Kidney (tissue), 14 donors: Measurements from ENCODE around the gene FBXW4. TPM values are rescaled to one million over a fixed set of nuclear protein-coding genes. Genes with fewer than 3 reads are reported as not detected.

Source experiments
- DNase-seq, 5 donors: peaks; one replicate each; pipeline ENCODE4 v3.0.0-alpha.2; 2013 to 2020
- FAIRE-seq: peaks from 2 replicates; lab custom pipeline; 2012; peaks lifted over from hg19 to GRCh38; lab: Jason Lieb, UNC
- H3K27ac ChIP-seq, 2 donors: one replicate each; pipeline ENCODE4 v1.7.0; 2013; ENCODE audit warnings: low read depth in 2 of 2, low read length in 2 of 2, inconsistent platforms in 1 of 2
- H3K27me3 ChIP-seq: one replicate; pipeline ENCODE4 v1.7.1; 2013; ENCODE audit warnings: low read length, inconsistent platforms; ENCODE audit not compliant: control insufficient read depth, insufficient read depth
- H3K36me3 ChIP-seq, 3 donors: one replicate each; pipeline versions ENCODE4 v1.7.0 to v1.7.1; 2013; ENCODE audit warnings: low read length in 3 of 3, control low read depth in 1 of 3, inconsistent platforms in 1 of 3; ENCODE audit not compliant: insufficient read depth in 3 of 3, control insufficient read depth in 2 of 3
- H3K4me1 ChIP-seq, 3 donors: one replicate each; pipeline versions ENCODE4 v1.7.0 to v1.7.1; 2013; ENCODE audit warnings: low read length in 3 of 3, inconsistent platforms in 1 of 3, low read depth in 1 of 3; ENCODE audit not compliant: control insufficient read depth in 2 of 3, insufficient read depth in 2 of 3
- H3K4me3 ChIP-seq, 3 donors: one replicate each; pipeline versions ENCODE4 v1.7.0 to v1.8.1; 2013; ENCODE audit warnings: low read length in 3 of 3, control low read depth in 1 of 3, inconsistent platforms in 1 of 3
- H3K9ac ChIP-seq, 3 donors: one replicate each; pipeline versions ENCODE4 v1.7.0 to v1.7.1; 2013; ENCODE audit warnings: low read length in 3 of 3, control low read depth in 1 of 3, inconsistent platforms in 1 of 3
- H3K9me3 ChIP-seq, 3 donors: one replicate each; pipeline versions ENCODE4 v1.7.0 to v1.7.1; 2013; ENCODE audit warnings: low read length in 3 of 3, control low read depth in 1 of 3, inconsistent platforms in 1 of 3; ENCODE audit not compliant: control insufficient read depth in 2 of 3, insufficient read depth in 1 of 3
- intact Hi-C: fragments of 100-400 bp; cut with DNase I; formaldehyde crosslinking; loops from one replicate; pipeline ENCODE4 v1.11.1; 2022
- polyA plus RNA-seq: library from polyadenylated mRNA; stranded (reverse); fragments of 350-450 nt; fragmentation: Illumina TruSeq; extraction: RNeasy Lipid Tissue Mini Kit (QIAGEN cat#74804); gene quantifications from one replicate; pipeline ENCODE4 v1.2.3, GENCODE V29; 2014; ENCODE audit warnings: low read depth, low replicate concordance; ENCODE audit not compliant: insufficient read depth
- total RNA-seq: library from RNA; stranded (reverse); fragmentation: NEBNext Ultra II Directional; extraction: Animal tissue kit (Norgen Biotek cat#: 25700); gene quantifications from one replicate; pipeline ENCODE4 v1.2.1, GENCODE V29; 2021
- TF ChIP-seq, protein P1 (sequence below): IDR thresholded peaks from 3 replicates; pipeline ENCODE4 v1.5.1; 2012; ENCODE audit warnings: mild to moderate bottlenecking, moderate library complexity, borderline replicate concordance; ENCODE audit not compliant: insufficient read depth; ENCODE audit errors: extremely low read depth
- donor health status: control.
- donor health status: control.
- donor health status: control.
- donor health status: control.
- donor health status: control.
- donor health status: DM: yes; HTN: yes; CAD: no.
- donor health status: Normal renal cell carcinoma (clear cell type).

The FBXW4 gene
- total and polyA plus RNA-seq, 2 donors from 2014 or later = 47.6 to 80.1 TPM

DNA sequence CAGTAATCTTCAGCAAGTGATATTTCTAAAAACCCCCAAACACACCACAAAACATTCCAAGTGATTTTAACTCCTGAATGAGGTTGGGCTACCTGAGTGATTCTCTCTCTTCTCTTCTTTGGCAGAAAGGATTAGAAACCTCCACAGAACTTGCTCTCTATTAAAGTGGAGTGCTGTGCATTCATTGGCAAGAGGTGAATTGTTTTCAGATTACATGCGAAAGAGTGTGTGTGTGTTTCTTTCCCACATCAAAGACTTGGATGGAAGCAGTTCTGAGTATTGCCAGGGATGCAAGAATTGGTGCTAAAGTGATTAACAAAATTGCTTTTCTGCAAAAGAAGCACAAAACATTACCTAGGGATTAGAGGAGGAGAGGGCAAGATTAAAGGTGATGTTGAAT lies 13.1 kb upstream of the FBXW4 start:
- H3K27me3 ChIP-seq = peaks cover 3% of the 10 kb centered on the region
- intact Hi-C loops = no loop called here
- FAIRE-seq = no peak

DNA sequence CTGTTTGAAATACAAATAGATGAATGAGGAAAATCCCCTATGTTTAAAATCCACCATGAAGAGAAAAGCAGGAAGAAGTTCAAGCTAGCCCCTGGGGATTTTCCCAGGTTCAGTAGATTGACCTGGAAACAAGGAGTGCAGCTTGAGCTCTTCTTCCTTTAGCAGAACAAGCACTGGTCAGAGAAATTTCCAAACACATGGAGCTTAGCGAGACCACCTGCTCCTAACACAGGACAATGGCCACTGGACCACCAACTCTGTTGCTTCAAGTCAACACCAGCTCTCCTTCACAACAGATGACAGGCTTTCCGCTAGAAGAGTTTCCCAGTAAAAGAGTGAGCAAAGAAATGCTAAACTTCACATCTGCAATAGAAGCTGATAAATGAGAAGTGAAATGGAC lies 9.4 kb upstream of the FBXW4 start:
- Histone ChIP-seq H3K36me3 (no peaks in the 10 kb centered on the region), H3K9ac (no peak overlapping the region), H3K27ac (no peak overlapping the region), H3K4me1 (no peaks in the 10 kb centered on the region), H3K27me3 (peaks cover under 1% of the 10 kb centered on the region), H3K9me3 (no peaks in the 10 kb centered on the region), H3K4me3 (no peak overlapping the region)
- intact Hi-C loops = no loop called here
- TF ChIP-seq, protein P1, sequence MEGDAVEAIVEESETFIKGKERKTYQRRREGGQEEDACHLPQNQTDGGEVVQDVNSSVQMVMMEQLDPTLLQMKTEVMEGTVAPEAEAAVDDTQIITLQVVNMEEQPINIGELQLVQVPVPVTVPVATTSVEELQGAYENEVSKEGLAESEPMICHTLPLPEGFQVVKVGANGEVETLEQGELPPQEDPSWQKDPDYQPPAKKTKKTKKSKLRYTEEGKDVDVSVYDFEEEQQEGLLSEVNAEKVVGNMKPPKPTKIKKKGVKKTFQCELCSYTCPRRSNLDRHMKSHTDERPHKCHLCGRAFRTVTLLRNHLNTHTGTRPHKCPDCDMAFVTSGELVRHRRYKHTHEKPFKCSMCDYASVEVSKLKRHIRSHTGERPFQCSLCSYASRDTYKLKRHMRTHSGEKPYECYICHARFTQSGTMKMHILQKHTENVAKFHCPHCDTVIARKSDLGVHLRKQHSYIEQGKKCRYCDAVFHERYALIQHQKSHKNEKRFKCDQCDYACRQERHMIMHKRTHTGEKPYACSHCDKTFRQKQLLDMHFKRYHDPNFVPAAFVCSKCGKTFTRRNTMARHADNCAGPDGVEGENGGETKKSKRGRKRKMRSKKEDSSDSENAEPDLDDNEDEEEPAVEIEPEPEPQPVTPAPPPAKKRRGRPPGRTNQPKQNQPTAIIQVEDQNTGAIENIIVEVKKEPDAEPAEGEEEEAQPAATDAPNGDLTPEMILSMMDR = no peak
- DNase-seq = no peak
- FAIRE-seq = no peak

More for the DNA sequence above, 13.1 kb upstream of the FBXW4 start:
- no peaks in the 10 kb centered on the region for H3K9me3 ChIP-seq
- H3K4me1 ChIP-seq = no peaks in the 10 kb centered on the region
- no peaks in the 10 kb centered on the region for H3K36me3 ChIP-seq
- TF ChIP-seq, protein P1 = no peak
- no peak for DNase-seq
- H3K4me3 ChIP-seq = no peak overlapping the region
- no peak overlapping the region for H3K27ac ChIP-seq
- no peak overlapping the region for H3K9ac ChIP-seq

DNA sequence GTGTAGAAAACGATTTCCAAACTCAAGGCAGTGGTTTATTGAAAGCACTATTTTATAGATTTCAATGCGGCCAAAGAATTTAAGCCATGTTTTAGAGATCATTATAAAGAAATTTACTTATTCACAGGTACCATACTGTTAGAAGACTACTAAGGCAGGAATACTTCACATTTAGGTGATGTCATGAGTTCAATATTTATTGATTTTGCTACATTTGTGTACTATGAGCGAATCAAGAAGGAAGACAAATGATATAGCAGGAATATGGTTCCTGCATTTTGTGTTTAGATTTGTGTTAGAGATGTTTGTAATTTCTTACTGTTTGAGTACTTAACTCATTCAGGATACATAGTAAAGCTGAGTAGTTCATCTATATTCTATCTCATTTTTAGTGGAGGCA lies 1.7 kb upstream of the FBXW4 start:
- Histone ChIP-seq H3K4me3 (no peak overlapping the region), H3K27ac (no peak overlapping the region), H3K4me1 (peaks cover 4 to 5% (median 5%) of the 10 kb centered on the region in 3 donors), H3K36me3 (no peaks in the 10 kb centered on the region), H3K9ac (no peak overlapping the region), H3K27me3 (no peaks in the 10 kb centered on the region), H3K9me3 (no peaks in the 10 kb centered on the region)
- no peak for FAIRE-seq
- intact Hi-C loops = no loop called here
- DNase-seq = no peak
- TF ChIP-seq, protein P1 = no peak

DNA sequence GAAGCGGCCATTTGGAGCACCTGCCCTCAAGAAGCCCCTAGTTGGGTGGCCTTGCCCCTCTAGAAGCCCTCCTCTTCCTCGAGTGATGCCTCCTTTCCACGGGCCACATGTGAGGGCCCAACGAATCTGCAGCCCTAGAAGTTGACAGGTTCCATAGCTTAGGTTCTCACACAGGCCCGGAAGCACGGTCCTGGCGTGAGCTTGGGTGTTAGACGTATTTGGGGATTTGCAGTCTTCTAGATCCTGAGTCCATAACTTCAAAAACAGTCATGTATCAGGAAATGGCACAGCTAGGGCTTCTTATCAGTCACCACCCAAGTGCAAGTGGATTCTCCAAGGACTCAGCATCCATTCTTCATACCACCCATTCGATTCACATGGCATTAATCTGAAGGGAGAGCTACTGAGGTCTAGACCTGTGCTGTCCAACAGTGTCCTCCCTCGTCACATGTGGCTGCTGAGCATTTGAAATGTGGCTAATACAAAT lies 477 bp upstream of the FBXW4 start:
- FAIRE-seq (no peak), DNase-seq (no peak)
- Histone ChIP-seq H3K27me3 (no peaks in the 10 kb centered on the region), H3K4me1 (peaks cover 4 to 13% (median 10%) of the 10 kb centered on the region in 3 donors), H3K9me3 (no peaks in the 10 kb centered on the region), H3K4me3 (peak overlapping the region in 2 of 3 donors; percentile 37 to 89), H3K9ac (no peak overlapping the region), H3K36me3 (no peaks in the 10 kb centered on the region), H3K27ac (peak overlapping the region; percentile 97 to 98)
- TF ChIP-seq, protein P1 = no peak
- intact Hi-C loops = no loop called here
